Mesenchymal stem cell (in vitro differentiated cells and primary cell): ENCODE measurements around the gene PTPN5.
"Not testable (repeated sequence)": the region's sequence is repeated elsewhere in the genome, so short reads cannot be mapped to it uniquely, and the experiment has no call there.

Experiments used
- DNase-seq: peaks from one replicate; pipeline ENCODE4 v3.0.0-alpha.2; 2013
- H2AFZ ChIP-seq: one replicate; pipeline ENCODE4 v1.6.1; 2013; ENCODE audit warnings: low read depth, mild to moderate bottlenecking, control low read depth, inconsistent platforms, low read length, moderate library complexity
- H2AK5ac ChIP-seq: 2 replicates; pipeline ENCODE4 v1.6.1; 2013; ENCODE audit warnings: low read length, moderate library complexity, mild to moderate bottlenecking, inconsistent platforms; ENCODE audit not compliant: severe bottlenecking
- H2BK120ac ChIP-seq: one replicate; pipeline ENCODE4 v1.6.1; 2013; ENCODE audit warnings: low read depth, mild to moderate bottlenecking, inconsistent platforms, low read length, moderate library complexity
- H2BK12ac ChIP-seq, 2 experiments: one replicate each; pipeline ENCODE4 v1.6.1; 2013; ENCODE audit warnings: inconsistent platforms in 2 of 2, low read length in 2 of 2, mild to moderate bottlenecking in 2 of 2, moderate library complexity in 2 of 2, control low read depth in 1 of 2
- H2BK15ac ChIP-seq: one replicate; pipeline ENCODE4 v1.6.1; 2013; ENCODE audit warnings: mild to moderate bottlenecking, low read depth, inconsistent platforms; ENCODE audit not compliant: poor library complexity, severe bottlenecking
- H2BK5ac ChIP-seq: 2 replicates; pipeline ENCODE4 v1.6.1; 2013; ENCODE audit warnings: low read depth, mild to moderate bottlenecking, low read length, control low read depth, inconsistent platforms; ENCODE audit not compliant: poor library complexity, severe bottlenecking
- H3K14ac ChIP-seq, 2 experiments: one replicate each; pipeline ENCODE4 v1.6.1; 2013; ENCODE audit warnings: inconsistent platforms in 2 of 2, low read length in 2 of 2, control low read depth in 1 of 2, mild to moderate bottlenecking in 1 of 2, moderate library complexity in 1 of 2
- H3K18ac ChIP-seq, 2 experiments: one replicate each; pipeline ENCODE4 v1.6.1; 2013; ENCODE audit warnings: inconsistent platforms in 2 of 2, low read length in 2 of 2, control low read depth in 1 of 2, low read depth in 1 of 2, mild to moderate bottlenecking in 1 of 2
- H3K23ac ChIP-seq, 2 experiments: one replicate each; pipeline ENCODE4 v1.6.1; 2013; ENCODE audit warnings: inconsistent platforms in 2 of 2, low read length in 2 of 2, mild to moderate bottlenecking in 2 of 2, moderate library complexity in 2 of 2, control low read depth in 1 of 2
- H3K27ac ChIP-seq: 2 replicates; pipeline ENCODE4 v1.5.1; 2013; ENCODE audit warnings: mild to moderate bottlenecking, moderate library complexity, low read length, control low read depth, inconsistent platforms; ENCODE audit not compliant: poor library complexity, severe bottlenecking
- H3K27me3 ChIP-seq, 2 experiments: 2 replicates each; pipeline versions ENCODE4 v1.6.1 to v1.7.0; 2013; ENCODE audit warnings: low read length in 2 of 2, mild to moderate bottlenecking in 2 of 2, moderate library complexity in 2 of 2, control low read depth in 1 of 2, inconsistent platforms in 1 of 2; ENCODE audit not compliant: control insufficient read depth in 1 of 2, insufficient read depth in 1 of 2
- H3K36me3 ChIP-seq, 2 experiments: 2 replicates each; pipeline versions ENCODE4 v1.6.1 to v1.7.0; 2013; ENCODE audit warnings: low read length in 2 of 2, control low read depth in 1 of 2, inconsistent platforms in 1 of 2, low read depth in 1 of 2, mild to moderate bottlenecking in 1 of 2; ENCODE audit not compliant: insufficient read depth in 2 of 2, control insufficient read depth in 1 of 2
- H3K4ac ChIP-seq, 2 experiments: one replicate each; pipeline ENCODE4 v1.6.1; 2013; ENCODE audit warnings: inconsistent platforms in 2 of 2, low read length in 2 of 2, mild to moderate bottlenecking in 2 of 2, moderate library complexity in 2 of 2, control low read depth in 1 of 2, low read depth in 1 of 2
- H3K4me1 ChIP-seq: 2 replicates; pipeline ENCODE4 v1.6.1; 2013; ENCODE audit warnings: low read depth, low read length, control low read depth; ENCODE audit not compliant: control insufficient read depth, insufficient read depth
- H3K4me2 ChIP-seq: 2 replicates; pipeline ENCODE4 v1.6.1; 2013; ENCODE audit warnings: low read length, mild to moderate bottlenecking, inconsistent platforms; ENCODE audit not compliant: poor library complexity, severe bottlenecking
- H3K4me3 ChIP-seq, 2 experiments: 2 replicates each; pipeline versions ENCODE4 v1.5.1 to v1.7.0; 2013; ENCODE audit warnings: low read length in 2 of 2, mild to moderate bottlenecking in 2 of 2, control low read depth in 1 of 2, low read depth in 1 of 2; ENCODE audit not compliant: insufficient read depth in 1 of 2
- H3K79me1 ChIP-seq: replicated peaks from 2 replicates; pipeline ENCODE4 v1.6.1; 2013; ENCODE audit warnings: mild to moderate bottlenecking, control low read depth, low read length, inconsistent platforms; ENCODE audit not compliant: poor library complexity, severe bottlenecking
- H3K9ac ChIP-seq: 2 replicates; pipeline ENCODE4 v1.7.0; 2013; ENCODE audit warnings: mild to moderate bottlenecking, low read length, moderate library complexity
- H3K9me3 ChIP-seq: 2 replicates; pipeline ENCODE4 v1.7.0; 2013; ENCODE audit warnings: mild to moderate bottlenecking, low read length; ENCODE audit not compliant: control insufficient read depth
- H4K8ac ChIP-seq: one replicate; pipeline ENCODE4 v1.6.1; 2013; ENCODE audit warnings: inconsistent platforms, mild to moderate bottlenecking, low read length, moderate library complexity
- H4K91ac ChIP-seq: one replicate; pipeline ENCODE4 v1.6.1; 2013; ENCODE audit warnings: mild to moderate bottlenecking, low read length, inconsistent platforms
- WGBS: methylation state at CpG from one replicate; pipeline ENCODE4 v1.1.7; 2013; ENCODE audit warnings: mixed read lengths; 5-methylcytosine and 5-hydroxymethylcytosine counted together

PTPN5 gene

GRCh38 chr11:18682466-18682865 lies 109.1 kb downstream of the PTPN5 start:
- H3K27me3 ChIP-seq, result no peaks in the 10 kb centered on the region
- no peaks in the 10 kb centered on the region for H3K36me3 ChIP-seq
- H2BK5ac ChIP-seq, result no peak overlapping the region
- H3K27ac ChIP-seq, result no peak overlapping the region
- no peak overlapping the region for H3K18ac ChIP-seq
- 93% methylated on average over 2 of the region's 3 CpGs for WGBS
- H3K79me1 ChIP-seq, result no peaks in the 10 kb centered on the region
- no peak overlapping the region for H3K4ac ChIP-seq
- no peak overlapping the region for H3K14ac ChIP-seq
- no peak overlapping the region for H2BK15ac ChIP-seq
- H2BK12ac ChIP-seq, result no peak overlapping the region
- H2BK120ac ChIP-seq, result no peak overlapping the region
- H3K9me3 ChIP-seq, result no peaks in the 10 kb centered on the region
- no peak overlapping the region for H2AK5ac ChIP-seq
- H3K9ac ChIP-seq, result no peak overlapping the region
- no peak overlapping the region for H4K91ac ChIP-seq
- no peak overlapping the region for H3K4me2 ChIP-seq
- no peak overlapping the region for H3K4me3 ChIP-seq
- no peak for DNase-seq
- no peak overlapping the region for H4K8ac ChIP-seq
- no peak overlapping the region for H3K23ac ChIP-seq
- H3K4me1 ChIP-seq, result no peaks in the 10 kb centered on the region
- H2AFZ ChIP-seq, result no peak overlapping the region

DNA sequence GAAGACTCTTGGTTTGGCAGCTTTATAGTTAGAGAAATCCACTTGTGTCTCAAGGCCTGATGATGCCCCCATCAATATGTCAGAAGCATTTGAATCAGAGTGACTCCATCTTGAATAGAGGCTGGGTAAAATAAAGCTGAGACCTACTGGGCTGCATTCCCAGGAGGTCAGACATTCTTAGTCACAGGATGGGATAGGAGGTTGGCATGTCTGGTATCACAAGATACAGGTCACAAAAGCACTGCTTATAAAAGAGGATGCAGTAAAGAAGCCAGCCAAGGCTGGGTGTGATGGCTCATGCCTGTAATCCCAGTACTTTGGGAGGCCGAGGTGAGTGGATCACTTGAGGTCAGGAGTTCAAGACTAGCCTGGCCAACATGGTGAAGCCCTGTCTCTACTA lies 109.6 kb downstream of the PTPN5 start:
- not testable (repeated sequence) for H3K4me2 ChIP-seq, H4K8ac ChIP-seq, H3K27ac ChIP-seq, H2AFZ ChIP-seq, H3K9ac ChIP-seq, H2BK15ac ChIP-seq, H3K79me1 ChIP-seq, H3K4ac ChIP-seq, H3K4me3 ChIP-seq, H3K27me3 ChIP-seq, H2AK5ac ChIP-seq, H4K91ac ChIP-seq, H3K14ac ChIP-seq, H3K9me3 ChIP-seq, H2BK120ac ChIP-seq, H3K18ac ChIP-seq, H3K4me1 ChIP-seq, DNase-seq, H3K36me3 ChIP-seq, H2BK12ac ChIP-seq, H3K23ac ChIP-seq, H2BK5ac ChIP-seq
- WGBS, result 100% methylated on average over 1 of the region's 1 CpG
